LNCAP (cell line): ENCODE data around the gene MAP3K2.

Experiments used
- TF ChIP-seq, protein P1 (sequence below): fragments of 450-650 bp; IDR thresholded peaks from 2 replicates; pipeline ENCODE4 v1.5.1; 2017; ENCODE audit warnings: mild to moderate bottlenecking

Gene MAP3K2

GRCh38 chr2:127355407-127356008, 32.3 kb downstream of the MAP3K2 start:
- TF ChIP-seq, protein P1, sequence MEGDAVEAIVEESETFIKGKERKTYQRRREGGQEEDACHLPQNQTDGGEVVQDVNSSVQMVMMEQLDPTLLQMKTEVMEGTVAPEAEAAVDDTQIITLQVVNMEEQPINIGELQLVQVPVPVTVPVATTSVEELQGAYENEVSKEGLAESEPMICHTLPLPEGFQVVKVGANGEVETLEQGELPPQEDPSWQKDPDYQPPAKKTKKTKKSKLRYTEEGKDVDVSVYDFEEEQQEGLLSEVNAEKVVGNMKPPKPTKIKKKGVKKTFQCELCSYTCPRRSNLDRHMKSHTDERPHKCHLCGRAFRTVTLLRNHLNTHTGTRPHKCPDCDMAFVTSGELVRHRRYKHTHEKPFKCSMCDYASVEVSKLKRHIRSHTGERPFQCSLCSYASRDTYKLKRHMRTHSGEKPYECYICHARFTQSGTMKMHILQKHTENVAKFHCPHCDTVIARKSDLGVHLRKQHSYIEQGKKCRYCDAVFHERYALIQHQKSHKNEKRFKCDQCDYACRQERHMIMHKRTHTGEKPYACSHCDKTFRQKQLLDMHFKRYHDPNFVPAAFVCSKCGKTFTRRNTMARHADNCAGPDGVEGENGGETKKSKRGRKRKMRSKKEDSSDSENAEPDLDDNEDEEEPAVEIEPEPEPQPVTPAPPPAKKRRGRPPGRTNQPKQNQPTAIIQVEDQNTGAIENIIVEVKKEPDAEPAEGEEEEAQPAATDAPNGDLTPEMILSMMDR: peak; percentile 44; the same call in 1 of the 2 replicates

DNA sequence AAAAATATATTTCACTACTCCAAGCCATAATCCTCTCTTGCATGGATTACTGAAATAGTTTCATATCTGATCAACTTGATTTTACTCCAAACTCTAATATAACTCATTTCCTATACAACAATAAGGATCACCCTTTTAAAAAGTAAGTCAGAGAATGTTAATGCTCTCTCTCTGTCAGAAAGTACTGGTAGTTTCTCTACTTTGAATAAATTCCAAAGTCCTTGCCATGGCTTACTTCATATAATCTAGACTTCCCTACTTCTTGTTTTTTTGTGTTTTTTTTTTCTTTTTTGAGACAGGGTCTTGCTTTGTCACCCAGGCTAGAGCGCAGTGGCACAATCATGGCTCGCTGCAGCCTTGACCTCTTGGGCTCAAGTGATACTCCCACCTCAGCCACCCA, 36.2 kb downstream of the MAP3K2 start:
- TF ChIP-seq, protein P1: no peak

DNA sequence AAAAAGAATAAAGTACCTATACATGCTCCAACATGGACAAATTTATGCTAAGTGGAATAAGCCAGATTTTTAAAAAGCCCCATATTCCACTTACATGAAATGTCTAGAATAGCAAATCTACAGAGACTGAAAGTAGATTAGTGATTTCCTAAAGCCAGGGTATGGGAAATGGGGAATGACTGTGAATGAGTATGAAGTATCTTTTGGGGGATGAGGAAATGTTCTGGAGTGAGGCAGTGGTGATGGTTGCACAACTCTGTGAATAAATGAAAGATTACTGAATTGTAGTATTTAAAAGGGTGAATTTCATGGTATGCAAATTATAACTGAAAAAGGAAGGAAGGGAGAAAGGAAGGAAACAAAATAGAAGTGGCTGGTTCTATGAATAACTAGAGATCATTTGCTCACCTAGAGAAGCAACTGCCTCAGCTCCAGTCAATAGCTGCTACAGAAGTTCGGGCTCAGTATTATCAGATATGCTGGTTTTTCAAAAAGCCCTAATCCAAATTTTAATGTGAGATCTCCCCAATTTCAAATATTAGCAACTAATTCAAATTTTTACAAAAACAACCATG, 39.3 kb downstream of the MAP3K2 start:
- TF ChIP-seq, protein P1: no peak

DNA sequence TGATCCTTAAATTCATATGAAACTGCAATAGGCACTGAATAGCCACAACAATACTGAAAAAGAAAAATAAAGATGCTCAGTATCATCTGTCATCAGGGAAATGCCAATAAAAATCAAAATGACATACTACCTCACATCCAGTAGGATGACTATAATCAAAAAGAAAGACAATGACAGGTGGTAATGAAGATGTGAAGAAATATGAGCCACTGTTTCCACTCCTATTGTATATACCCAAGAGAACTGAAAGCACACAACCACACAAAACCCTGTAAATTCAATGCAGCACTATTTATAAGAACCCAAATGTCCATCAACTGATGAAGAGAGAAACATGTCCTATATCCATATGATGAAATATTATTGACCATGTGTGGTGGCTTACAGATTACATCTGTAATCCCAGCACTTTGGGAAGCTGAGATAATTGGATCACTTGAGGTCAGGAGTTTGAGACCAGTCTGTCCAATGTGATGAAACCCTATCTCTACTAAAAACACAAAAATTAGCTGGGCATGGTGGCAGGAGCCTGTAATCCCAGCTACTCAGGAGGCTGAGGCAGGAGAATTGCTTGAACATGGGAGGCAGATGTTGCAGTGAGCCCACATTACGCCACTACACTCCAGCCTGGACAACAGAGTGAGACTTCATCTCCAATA, 39.9 kb downstream of the MAP3K2 start:
- TF ChIP-seq, protein P1: no peak

DNA sequence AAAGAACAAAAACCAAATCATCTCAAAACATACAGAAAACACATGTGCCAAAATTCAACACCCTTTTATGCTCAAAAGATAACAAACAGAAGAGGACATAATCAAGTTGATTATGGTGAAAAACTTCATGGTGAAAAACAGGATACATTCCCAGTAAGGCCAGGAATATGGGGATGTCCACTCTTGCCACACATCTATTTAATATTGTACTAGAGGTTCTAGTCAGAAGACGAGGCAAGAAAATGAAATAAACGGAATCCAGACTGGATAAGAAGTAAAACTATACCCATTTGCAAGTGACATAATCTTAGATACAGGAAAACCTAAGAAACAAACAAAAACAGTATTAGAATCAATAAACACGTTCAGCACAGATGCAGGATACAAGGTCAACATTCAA, 40.8 kb downstream of the MAP3K2 start:
- TF ChIP-seq, protein P1: no peak

GRCh38 chr2:127343277-127343676, 44.5 kb downstream of the MAP3K2 start:
- TF ChIP-seq, protein P1: no peak

- TF ChIP-seq, protein P1: no peak
Observed at GRCh38 chr2:127342101-127342500, 45.7 kb downstream of the MAP3K2 start.
